Gastroesophageal sphincter (tissue), 4 donors: Measurements from ENCODE around the gene TNFAIP8L3. TPM values are rescaled to one million over a fixed set of nuclear protein-coding genes. Genes with fewer than 3 reads are reported as not detected.

ENCODE experiments used
- ATAC-seq: fragments of 150-250 bp; one replicate; pipeline ENCODE4 v1.9.1; 2016; ENCODE audit warnings: mild to moderate bottlenecking, moderate library complexity
- H3K27ac ChIP-seq, 4 donors: fragments of 200-600 bp; sonication (generic) in 3 of 4; 1 replicate in 3 of 4; 2 replicates in 1 of 4; pipeline ENCODE4 v1.5.1; 2016 to 2019
- H3K27me3 ChIP-seq: fragments of 200-600 bp; sonication (generic); one replicate; pipeline ENCODE4 v1.5.1; 2019
- H3K36me3 ChIP-seq, 2 donors: fragments of 200-600 bp; sonication (generic); one replicate each; pipeline ENCODE4 v1.5.1; 2019; ENCODE audit warnings: control low read depth in 1 of 2
- H3K4me1 ChIP-seq, 3 donors: fragments of 200-600 bp; sonication (generic); 1 replicate in 2 of 3; 2 replicates in 1 of 3; pipeline ENCODE4 v1.5.1; 2016 to 2019; ENCODE audit warnings: control low read depth in 2 of 3
- H3K4me3 ChIP-seq, 2 donors: fragments of 200-600 bp; sonication (generic); one replicate each; pipeline ENCODE4 v1.5.1; 2019; ENCODE audit warnings: mild to moderate bottlenecking in 1 of 2, moderate library complexity in 1 of 2
- H3K9me3 ChIP-seq, 3 donors: fragments of 200-600 bp; sonication (generic); one replicate each; pipeline ENCODE4 v1.5.1; 2017 to 2019; ENCODE audit warnings: control low read depth in 2 of 3
- EP300 ChIP-seq: sonication (generic); formaldehyde crosslinking; IDR thresholded peaks from one replicate; pipeline ENCODE4 v1.6.1; 2017; ENCODE audit warnings: antibody characterized with exemption, mild to moderate bottlenecking
- POLR2A ChIP-seq, 2 donors: fragments of 450-650 bp; IDR thresholded peaks; one replicate each; pipeline ENCODE4 v1.6.1; 2017; ENCODE audit warnings: antibody characterized with exemption in 2 of 2, mild to moderate bottlenecking in 2 of 2, moderate library complexity in 1 of 2
- POLR2AphosphoS5 ChIP-seq: sonication (generic); formaldehyde crosslinking; IDR thresholded peaks from one replicate; pipeline ENCODE4 v1.6.1; 2017; ENCODE audit warnings: antibody characterized with exemption
- WGBS, 2 donors: methylation state at CpG; one replicate each; pipeline ENCODE4 v1.1.5; 2018; ENCODE audit warnings: low coverage in 1 of 2; 5-methylcytosine and 5-hydroxymethylcytosine counted together
- total RNA-seq, 4 donors: library from RNA; depleted of rRNA; stranded (reverse); fragments of >200 nt; gene quantifications; one replicate each; pipeline ENCODE4 v1.1.0, GENCODE V29; 2016
- TF ChIP-seq, protein P1 (sequence below), 4 experiments: fragments of 200-600 bp in 2 of 4; fragments of 450-650 bp in 2 of 4; sonication (generic) in 1 of 4; IDR thresholded peaks; one replicate each; pipeline ENCODE4 v1.5.1; 2017 to 2019; ENCODE audit warnings: antibody characterized with exemption in 4 of 4, mild to moderate bottlenecking in 2 of 4, moderate library complexity in 2 of 4

TNFAIP8L3 gene
- total RNA-seq, 4 donors from 2014 or later = 17.1 to 31.7 (median 23.9) TPM

DNA sequence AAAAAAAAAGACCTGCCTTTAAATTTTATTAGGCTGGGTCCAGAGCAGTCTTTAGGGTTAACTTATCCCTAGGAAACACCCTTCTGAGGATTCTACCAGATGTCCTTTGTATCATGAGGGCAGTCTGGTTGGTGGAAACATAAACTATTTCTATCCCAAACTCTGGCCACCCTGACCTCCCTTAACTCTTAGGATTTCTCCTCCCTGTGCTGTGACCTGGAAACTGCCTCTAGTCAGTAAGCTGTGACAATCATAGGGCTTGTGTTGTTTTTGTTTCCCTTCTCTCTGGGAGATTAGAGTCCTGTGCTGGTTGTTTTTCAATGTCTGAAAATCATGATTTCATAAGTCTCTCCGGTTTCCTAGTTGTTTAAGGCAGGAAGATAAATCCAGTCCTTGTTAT, 78.1 kb downstream of the TNFAIP8L3 start:
- 53% methylated on average over 1 of the region's 1 CpG; no CpG with 5 or more reads in 1 of the 2 donors for WGBS, 2 donors
- no peaks in the 10 kb centered on the region for H3K36me3 ChIP-seq
- no peak for ATAC-seq
- TF ChIP-seq, protein P1, sequence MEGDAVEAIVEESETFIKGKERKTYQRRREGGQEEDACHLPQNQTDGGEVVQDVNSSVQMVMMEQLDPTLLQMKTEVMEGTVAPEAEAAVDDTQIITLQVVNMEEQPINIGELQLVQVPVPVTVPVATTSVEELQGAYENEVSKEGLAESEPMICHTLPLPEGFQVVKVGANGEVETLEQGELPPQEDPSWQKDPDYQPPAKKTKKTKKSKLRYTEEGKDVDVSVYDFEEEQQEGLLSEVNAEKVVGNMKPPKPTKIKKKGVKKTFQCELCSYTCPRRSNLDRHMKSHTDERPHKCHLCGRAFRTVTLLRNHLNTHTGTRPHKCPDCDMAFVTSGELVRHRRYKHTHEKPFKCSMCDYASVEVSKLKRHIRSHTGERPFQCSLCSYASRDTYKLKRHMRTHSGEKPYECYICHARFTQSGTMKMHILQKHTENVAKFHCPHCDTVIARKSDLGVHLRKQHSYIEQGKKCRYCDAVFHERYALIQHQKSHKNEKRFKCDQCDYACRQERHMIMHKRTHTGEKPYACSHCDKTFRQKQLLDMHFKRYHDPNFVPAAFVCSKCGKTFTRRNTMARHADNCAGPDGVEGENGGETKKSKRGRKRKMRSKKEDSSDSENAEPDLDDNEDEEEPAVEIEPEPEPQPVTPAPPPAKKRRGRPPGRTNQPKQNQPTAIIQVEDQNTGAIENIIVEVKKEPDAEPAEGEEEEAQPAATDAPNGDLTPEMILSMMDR (IDR thresholded peaks at IDR 0.05) = no peak
- H3K27ac ChIP-seq = no peak overlapping the region
- no peak overlapping the region for H3K4me3 ChIP-seq
- no peaks in the 10 kb centered on the region for H3K9me3 ChIP-seq
- H3K27me3 ChIP-seq = no peaks in the 10 kb centered on the region
- H3K4me1 ChIP-seq = no peaks in the 10 kb centered on the region

- no peaks in the 10 kb centered on the region for H3K4me1 ChIP-seq
- no peaks in the 10 kb centered on the region for H3K27me3 ChIP-seq
- 50 to 59% methylated on average over 1 of the region's 1 CpG for WGBS, 2 donors
- H3K27ac ChIP-seq = no peak overlapping the region
- peaks cover 0 to 36% of the 10 kb centered on the region in 2 donors for H3K36me3 ChIP-seq
- no peaks in the 10 kb centered on the region for H3K9me3 ChIP-seq
- ATAC-seq = no peak
- TF ChIP-seq EP300 = no peak
- no peak for TF ChIP-seq POLR2A (IDR thresholded peaks at IDR 0.05)
- TF ChIP-seq, protein P1 (IDR thresholded peaks at IDR 0.05) = no peak
- TF ChIP-seq POLR2AphosphoS5 = no peak
- no peak overlapping the region for H3K4me3 ChIP-seq
Measured at GRCh38 chr15:51011212-51011611, 83.5 kb downstream of the TNFAIP8L3 start.

DNA sequence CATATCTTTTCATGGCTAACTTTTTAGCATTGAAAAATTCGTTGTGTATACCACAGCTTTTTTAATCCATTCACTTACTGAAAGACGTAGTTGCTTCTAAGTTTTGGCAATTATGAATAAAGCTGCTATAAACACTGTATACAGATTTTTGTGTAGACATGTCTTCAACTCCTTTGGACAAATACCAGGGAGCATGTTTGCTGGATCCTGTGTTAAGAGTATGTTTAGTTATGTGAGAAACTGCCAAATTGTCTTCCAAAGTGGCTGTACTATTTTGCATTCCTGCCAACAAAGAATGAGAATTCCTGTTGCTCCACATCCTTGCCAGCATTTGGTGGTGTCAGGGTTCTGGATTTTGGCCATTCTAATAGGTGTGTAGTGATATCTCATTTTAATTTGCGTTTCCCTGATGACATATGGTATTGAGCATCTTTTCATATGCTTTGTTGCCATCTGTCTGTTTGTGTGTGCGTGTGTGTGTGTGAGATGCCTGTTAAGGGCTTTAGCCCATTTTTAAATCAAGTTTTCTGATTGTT, 87.5 kb downstream of the TNFAIP8L3 start:
- peaks cover 0 to 58% of the 10 kb centered on the region in 2 donors for H3K36me3 ChIP-seq
- H3K27ac ChIP-seq = no peak overlapping the region
- 63 to 86% methylated on average over 4 of the region's 4 CpGs for WGBS, 2 donors
- no peak for TF ChIP-seq EP300
- TF ChIP-seq POLR2AphosphoS5 = no peak
- no peak for TF ChIP-seq POLR2A (IDR thresholded peaks at IDR 0.05)
- TF ChIP-seq, protein P1 (IDR thresholded peaks at IDR 0.05) = no peak
- H3K9me3 ChIP-seq = no peaks in the 10 kb centered on the region
- no peaks in the 10 kb centered on the region for H3K4me1 ChIP-seq
- no peaks in the 10 kb centered on the region for H3K27me3 ChIP-seq
- ATAC-seq = no peak
- no peak overlapping the region for H3K4me3 ChIP-seq

Other genes with a start within 250 kb of the TNFAIP8L3 start
- 10 to 100 TPM; 10.6 to 18.5 (median 14.0) TPM for gene AP4E1, start 186.2 kb downstream of the TNFAIP8L3 start, total RNA-seq
- 1 to 10 TPM in 3 of 4 donors, not detected in 1; 1.8 to 2.9 (median 2.5) TPM for gene CYP19A1, start 243.7 kb upstream of the TNFAIP8L3 start, total RNA-seq
- gene GLDN, start 246.7 kb upstream of the TNFAIP8L3 start, total RNA-seq = 10 to 100 TPM in 1 of 4 donors, 1 to 10 TPM in 3; 3.7 to 19.6 (median 4.4) TPM